K562 (cell line): ENCODE measurements around the gene ZNF512B. TPM values are rescaled to one million over a fixed set of nuclear protein-coding genes. Genes with fewer than 3 reads are reported as not detected.

Source experiments
- BACH1 ChIP-seq: fragments of 200-800 bp; sonication (Bioruptor generic); IDR thresholded peaks from 2 replicates; pipeline ENCODE4 v1.6.1; 2016; ENCODE audit warnings: missing genetic modification characterization, missing compliant biosample characterization
- ELK3 ChIP-seq: fragments of 450-650 bp; formaldehyde crosslinking; IDR thresholded peaks from 2 replicates; pipeline ENCODE4 v1.4.0; 2020; ENCODE audit warnings: mild to moderate bottlenecking
- ILF3 ChIP-seq: fragments of 450-650 bp; IDR thresholded peaks from 2 replicates; pipeline ENCODE4 v1.6.1; 2018; ENCODE audit warnings: antibody characterized with exemption, mild to moderate bottlenecking, moderate library complexity, borderline replicate concordance
- PURB ChIP-seq: sonication (generic); formaldehyde crosslinking; IDR thresholded peaks from 2 replicates; pipeline ENCODE4 v1.9.0; 2021; ENCODE audit warnings: low read depth, mild to moderate bottlenecking, missing genetic modification reagents
- SMARCC2 ChIP-seq: fragments of 450-650 bp; IDR thresholded peaks from 2 replicates; pipeline ENCODE4 v1.6.1; 2017; ENCODE audit warnings: antibody characterized with exemption, moderate library complexity, mild to moderate bottlenecking, low read depth
- SMC3 ChIP-seq: conservative IDR thresholded peaks from 2 replicates; pipeline ENCODE4 v1.6.1; 2011; ENCODE audit warnings: low read depth, low read length, improper control_type of control experiment; ENCODE audit not compliant: insufficient read depth
- TBP ChIP-seq: optimal IDR thresholded peaks from 2 replicates; pipeline ENCODE3; 2011; ENCODE audit warnings: low read depth, low read length, improper control_type of control experiment
- TGIF2 ChIP-seq: sonication (generic); formaldehyde crosslinking; IDR thresholded peaks from 2 replicates; pipeline ENCODE4 v1.8.1; 2022; ENCODE audit warnings: mild to moderate bottlenecking, missing genetic modification reagents, moderate library complexity
- ZC3H4 ChIP-seq: sonication (generic); formaldehyde crosslinking; IDR thresholded peaks from 2 replicates; pipeline ENCODE4 v1.9.0; 2021; ENCODE audit warnings: missing genetic modification reagents, borderline replicate concordance
- ZNF146 ChIP-seq: IDR thresholded peaks from one replicate; pipeline ENCODE4 v1.6.1; 2018; ENCODE audit warnings: missing compliant biosample characterization; ENCODE audit not compliant: unreplicated experiment
- ZNF274 ChIP-seq: IDR thresholded peaks from 2 replicates; pipeline ENCODE4 v1.6.1; 2011; ENCODE audit warnings: low read depth, mild to moderate bottlenecking, low read length, moderate library complexity, borderline replicate concordance
- ZNF436 ChIP-seq: fragments of 250-450, 450-650 bp; sonication (Bioruptor Pico); formaldehyde crosslinking; IDR thresholded peaks from 2 replicates; pipeline ENCODE4 v1.7.0; 2020; ENCODE audit warnings: mild to moderate bottlenecking
- ZNF551 ChIP-seq: fragments of 250-450 bp; sonication (Bioruptor Pico); IDR thresholded peaks from 2 replicates; pipeline ENCODE4 v1.5.0; 2021; ENCODE audit warnings: mild to moderate bottlenecking, moderate library complexity
- polyA plus RNA-seq, 8 experiments: library from polyadenylated mRNA; depleted of rRNA in 4 of 8; stranded (reverse) in 5 of 8; unstranded in 3 of 8; fragments of >200 nt; fragmentation: Nextera tagmentation in 2 of 8; fragmentation: Illumina TruSeq in 1 of 8; extraction: Ambion mirVana in 2 of 8; extraction: Trizol in 1 of 8; gene quantifications; 2 replicates each; pipeline versions ENCODE4 v1.2.1 to v1.2.3, GENCODE V29; 2011 to 2014; ENCODE audit warnings: inconsistent platforms in 1 of 8, missing spikeins in 1 of 8
- total RNA-seq, 7 experiments: library from RNA; depleted of rRNA in 6 of 7; stranded (reverse); fragments of >200 nt in 6 of 7; fragmentation: Illumina TruSeq in 2 of 7; extraction: Trizol in 2 of 7; gene quantifications; 2 replicates each; pipeline versions ENCODE4 v1.2.1 to v1.2.3, GENCODE V29; 2011 to 2021; ENCODE audit warnings: low replicate concordance in 1 of 7
- TF ChIP-seq, protein P1 (sequence below): fragments of 250-450 bp; sonication (Bioruptor Pico); IDR thresholded peaks from 2 replicates; pipeline ENCODE4 v1.8.0; 2022; ENCODE audit warnings: moderate library complexity, mild to moderate bottlenecking, inconsistent platforms
- TF ChIP-seq, protein P2 (sequence below): fragments of 200-800 bp; sonication (Bioruptor generic); IDR thresholded peaks from 2 replicates; pipeline ENCODE4 v1.6.1; 2016; ENCODE audit warnings: missing genetic modification characterization, missing compliant biosample characterization
- TF ChIP-seq, protein P3 (sequence below): fragments of 150-350 bp; conservative IDR thresholded peaks from 2 replicates; pipeline ENCODE4 v1.6.1; 2014; ENCODE audit warnings: low read length

ZNF512B gene
- total and polyA plus RNA-seq, 9 of the 15 experiments (the other 6 are each of a cell fraction or from before 2014, with no cell fraction given), result 0.01 to 27.8 (median 8.2) TPM

DNA sequence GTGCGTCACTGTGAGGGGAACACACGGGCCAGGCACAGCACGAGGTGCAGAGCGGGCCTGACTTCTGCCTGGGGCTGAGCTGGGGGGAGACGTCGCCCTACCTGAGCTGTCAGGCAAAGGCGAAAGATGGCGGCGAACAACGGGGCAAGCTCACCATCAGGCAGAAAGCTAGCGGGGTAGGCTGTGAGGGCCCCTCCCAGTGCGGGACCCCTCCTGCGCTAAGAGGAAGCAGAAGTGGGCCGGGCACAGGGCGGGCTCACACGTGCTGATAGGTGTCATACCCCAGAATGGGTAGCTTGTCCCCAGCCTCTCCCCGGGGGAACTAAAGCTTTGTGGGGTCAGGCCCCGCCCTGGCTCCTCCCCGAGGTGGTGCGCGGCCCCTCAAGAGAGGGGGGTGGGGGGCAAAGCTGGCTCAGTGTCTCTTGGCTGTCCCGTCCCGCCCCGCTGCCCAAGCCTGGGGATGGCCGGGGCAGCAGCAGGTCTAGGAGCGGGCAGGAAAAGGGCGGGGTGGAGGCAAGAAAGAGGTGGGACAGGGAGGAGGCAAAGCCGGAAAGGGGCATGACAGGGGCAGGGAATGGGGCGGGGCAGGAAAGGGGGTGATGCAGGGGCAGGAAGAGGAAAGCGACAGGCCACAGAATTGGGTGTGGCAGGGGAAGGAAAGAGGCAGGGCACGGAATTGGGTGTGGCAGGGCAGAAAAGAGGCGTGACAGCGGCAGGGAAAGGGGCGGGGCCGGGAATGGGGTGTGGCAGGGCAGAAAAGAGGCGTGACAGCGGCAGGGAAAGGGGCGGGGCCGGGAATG lies 28.2 kb downstream of the ZNF512B start (continued):
- TF ChIP-seq PURB, result no peak
- no peak for TF ChIP-seq TGIF2
- TF ChIP-seq ZNF436 (CRISPR knock-in tag), result no peak
- TF ChIP-seq ELK3 (CRISPR knock-in tag), result no peak
- TF ChIP-seq ZNF274, result no peak
- TF ChIP-seq, protein P1, sequence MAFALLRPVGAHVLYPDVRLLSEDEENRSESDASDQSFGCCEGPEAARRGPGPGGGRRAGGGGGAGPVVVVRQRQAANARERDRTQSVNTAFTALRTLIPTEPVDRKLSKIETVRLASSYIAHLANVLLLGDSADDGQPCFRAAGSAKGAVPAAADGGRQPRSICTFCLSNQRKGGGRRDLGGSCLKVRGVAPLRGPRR (CRISPR knock-in tag), result no peak
- TF ChIP-seq SMARCC2, result no peak
- no peak for TF ChIP-seq TBP
- no peak for TF ChIP-seq ZNF551
- TF ChIP-seq BACH1 (tag), result no peak
- no peak for TF ChIP-seq SMC3
- TF ChIP-seq, protein P2, sequence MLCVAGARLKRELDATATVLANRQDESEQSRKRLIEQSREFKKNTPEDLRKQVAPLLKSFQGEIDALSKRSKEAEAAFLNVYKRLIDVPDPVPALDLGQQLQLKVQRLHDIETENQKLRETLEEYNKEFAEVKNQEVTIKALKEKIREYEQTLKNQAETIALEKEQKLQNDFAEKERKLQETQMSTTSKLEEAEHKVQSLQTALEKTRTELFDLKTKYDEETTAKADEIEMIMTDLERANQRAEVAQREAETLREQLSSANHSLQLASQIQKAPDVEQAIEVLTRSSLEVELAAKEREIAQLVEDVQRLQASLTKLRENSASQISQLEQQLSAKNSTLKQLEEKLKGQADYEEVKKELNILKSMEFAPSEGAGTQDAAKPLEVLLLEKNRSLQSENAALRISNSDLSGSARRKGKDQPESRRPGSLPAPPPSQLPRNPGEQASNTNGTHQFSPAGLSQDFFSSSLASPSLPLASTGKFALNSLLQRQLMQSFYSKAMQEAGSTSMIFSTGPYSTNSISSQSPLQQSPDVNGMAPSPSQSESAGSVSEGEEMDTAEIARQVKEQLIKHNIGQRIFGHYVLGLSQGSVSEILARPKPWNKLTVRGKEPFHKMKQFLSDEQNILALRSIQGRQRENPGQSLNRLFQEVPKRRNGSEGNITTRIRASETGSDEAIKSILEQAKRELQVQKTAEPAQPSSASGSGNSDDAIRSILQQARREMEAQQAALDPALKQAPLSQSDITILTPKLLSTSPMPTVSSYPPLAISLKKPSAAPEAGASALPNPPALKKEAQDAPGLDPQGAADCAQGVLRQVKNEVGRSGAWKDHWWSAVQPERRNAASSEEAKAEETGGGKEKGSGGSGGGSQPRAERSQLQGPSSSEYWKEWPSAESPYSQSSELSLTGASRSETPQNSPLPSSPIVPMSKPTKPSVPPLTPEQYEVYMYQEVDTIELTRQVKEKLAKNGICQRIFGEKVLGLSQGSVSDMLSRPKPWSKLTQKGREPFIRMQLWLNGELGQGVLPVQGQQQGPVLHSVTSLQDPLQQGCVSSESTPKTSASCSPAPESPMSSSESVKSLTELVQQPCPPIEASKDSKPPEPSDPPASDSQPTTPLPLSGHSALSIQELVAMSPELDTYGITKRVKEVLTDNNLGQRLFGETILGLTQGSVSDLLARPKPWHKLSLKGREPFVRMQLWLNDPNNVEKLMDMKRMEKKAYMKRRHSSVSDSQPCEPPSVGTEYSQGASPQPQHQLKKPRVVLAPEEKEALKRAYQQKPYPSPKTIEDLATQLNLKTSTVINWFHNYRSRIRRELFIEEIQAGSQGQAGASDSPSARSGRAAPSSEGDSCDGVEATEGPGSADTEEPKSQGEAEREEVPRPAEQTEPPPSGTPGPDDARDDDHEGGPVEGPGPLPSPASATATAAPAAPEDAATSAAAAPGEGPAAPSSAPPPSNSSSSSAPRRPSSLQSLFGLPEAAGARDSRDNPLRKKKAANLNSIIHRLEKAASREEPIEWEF (CRISPR knock-in tag), result no peak
- TF ChIP-seq, protein P3, sequence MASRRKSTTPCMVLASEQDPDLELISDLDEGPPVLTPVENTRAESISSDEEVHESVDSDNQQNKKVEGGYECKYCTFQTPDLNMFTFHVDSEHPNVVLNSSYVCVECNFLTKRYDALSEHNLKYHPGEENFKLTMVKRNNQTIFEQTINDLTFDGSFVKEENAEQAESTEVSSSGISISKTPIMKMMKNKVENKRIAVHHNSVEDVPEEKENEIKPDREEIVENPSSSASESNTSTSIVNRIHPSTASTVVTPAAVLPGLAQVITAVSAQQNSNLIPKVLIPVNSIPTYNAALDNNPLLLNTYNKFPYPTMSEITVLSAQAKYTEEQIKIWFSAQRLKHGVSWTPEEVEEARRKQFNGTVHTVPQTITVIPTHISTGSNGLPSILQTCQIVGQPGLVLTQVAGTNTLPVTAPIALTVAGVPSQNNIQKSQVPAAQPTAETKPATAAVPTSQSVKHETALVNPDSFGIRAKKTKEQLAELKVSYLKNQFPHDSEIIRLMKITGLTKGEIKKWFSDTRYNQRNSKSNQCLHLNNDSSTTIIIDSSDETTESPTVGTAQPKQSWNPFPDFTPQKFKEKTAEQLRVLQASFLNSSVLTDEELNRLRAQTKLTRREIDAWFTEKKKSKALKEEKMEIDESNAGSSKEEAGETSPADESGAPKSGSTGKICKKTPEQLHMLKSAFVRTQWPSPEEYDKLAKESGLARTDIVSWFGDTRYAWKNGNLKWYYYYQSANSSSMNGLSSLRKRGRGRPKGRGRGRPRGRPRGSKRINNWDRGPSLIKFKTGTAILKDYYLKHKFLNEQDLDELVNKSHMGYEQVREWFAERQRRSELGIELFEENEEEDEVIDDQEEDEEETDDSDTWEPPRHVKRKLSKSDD, result no peak
- TF ChIP-seq ZC3H4, result no peak
- TF ChIP-seq ZNF146 (CRISPR knock-in tag), result no peak
- no peak for TF ChIP-seq ILF3
